ENCODE data around the gene LARP1B.

DNA sequence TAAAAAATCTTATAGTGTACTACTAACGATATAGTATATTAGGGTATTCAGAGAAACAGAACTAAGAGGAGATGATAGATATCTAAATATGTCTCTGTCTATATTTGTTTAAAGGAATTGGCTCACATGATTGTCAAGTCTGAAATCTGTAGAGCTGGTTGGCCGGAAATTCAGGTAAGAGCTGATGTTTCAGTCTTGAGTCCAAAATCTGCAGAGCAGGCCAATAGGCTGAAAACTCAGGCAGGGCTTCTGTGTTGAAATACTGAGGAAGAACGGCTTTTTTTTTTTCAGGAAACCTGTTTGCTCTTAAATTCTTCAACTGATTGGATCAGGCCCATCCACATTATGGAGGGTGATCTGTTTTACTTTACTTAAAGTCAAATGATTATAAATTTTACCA lies 194.8 kb downstream of the LARP1B start:
- TF ChIP-seq, protein P1, sequence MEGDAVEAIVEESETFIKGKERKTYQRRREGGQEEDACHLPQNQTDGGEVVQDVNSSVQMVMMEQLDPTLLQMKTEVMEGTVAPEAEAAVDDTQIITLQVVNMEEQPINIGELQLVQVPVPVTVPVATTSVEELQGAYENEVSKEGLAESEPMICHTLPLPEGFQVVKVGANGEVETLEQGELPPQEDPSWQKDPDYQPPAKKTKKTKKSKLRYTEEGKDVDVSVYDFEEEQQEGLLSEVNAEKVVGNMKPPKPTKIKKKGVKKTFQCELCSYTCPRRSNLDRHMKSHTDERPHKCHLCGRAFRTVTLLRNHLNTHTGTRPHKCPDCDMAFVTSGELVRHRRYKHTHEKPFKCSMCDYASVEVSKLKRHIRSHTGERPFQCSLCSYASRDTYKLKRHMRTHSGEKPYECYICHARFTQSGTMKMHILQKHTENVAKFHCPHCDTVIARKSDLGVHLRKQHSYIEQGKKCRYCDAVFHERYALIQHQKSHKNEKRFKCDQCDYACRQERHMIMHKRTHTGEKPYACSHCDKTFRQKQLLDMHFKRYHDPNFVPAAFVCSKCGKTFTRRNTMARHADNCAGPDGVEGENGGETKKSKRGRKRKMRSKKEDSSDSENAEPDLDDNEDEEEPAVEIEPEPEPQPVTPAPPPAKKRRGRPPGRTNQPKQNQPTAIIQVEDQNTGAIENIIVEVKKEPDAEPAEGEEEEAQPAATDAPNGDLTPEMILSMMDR (conservative IDR thresholded peaks at IDR 0.05 in 1 of 2, IDR thresholded peaks at IDR 0.05 in 1 of 2; ENCODE audit: extremely low read depth in 1 of 2, insufficient read depth in 1 of 2, low read depth in 1 of 2, low read length in 2 of 2), result no peak
- no peak for TF ChIP-seq EZH2 (IDR thresholded peaks at IDR 0.05; ENCODE audit: borderline replicate concordance, low read length)
